KBM-7 (cell line): Measurements from ENCODE around the gene DSCAML1.
A peak's percentile ranks its signal among the peaks of the same experiment; 100 is the strongest.

Source experiments
- DNase-seq: peaks from one replicate; pipeline ENCODE4 v3.0.0-alpha.2; 2015
- in situ Hi-C: fragments of 300-500 bp; cut with MboI; formaldehyde crosslinking; loops from 2 replicates; pipeline ENCODE4 v1.14.3; 2020; ENCODE audit warnings: low sequenced_read_pairs, low pct_unique_long_range_greater_than_20kb, mixed read lengths

Gene DSCAML1, protein sequence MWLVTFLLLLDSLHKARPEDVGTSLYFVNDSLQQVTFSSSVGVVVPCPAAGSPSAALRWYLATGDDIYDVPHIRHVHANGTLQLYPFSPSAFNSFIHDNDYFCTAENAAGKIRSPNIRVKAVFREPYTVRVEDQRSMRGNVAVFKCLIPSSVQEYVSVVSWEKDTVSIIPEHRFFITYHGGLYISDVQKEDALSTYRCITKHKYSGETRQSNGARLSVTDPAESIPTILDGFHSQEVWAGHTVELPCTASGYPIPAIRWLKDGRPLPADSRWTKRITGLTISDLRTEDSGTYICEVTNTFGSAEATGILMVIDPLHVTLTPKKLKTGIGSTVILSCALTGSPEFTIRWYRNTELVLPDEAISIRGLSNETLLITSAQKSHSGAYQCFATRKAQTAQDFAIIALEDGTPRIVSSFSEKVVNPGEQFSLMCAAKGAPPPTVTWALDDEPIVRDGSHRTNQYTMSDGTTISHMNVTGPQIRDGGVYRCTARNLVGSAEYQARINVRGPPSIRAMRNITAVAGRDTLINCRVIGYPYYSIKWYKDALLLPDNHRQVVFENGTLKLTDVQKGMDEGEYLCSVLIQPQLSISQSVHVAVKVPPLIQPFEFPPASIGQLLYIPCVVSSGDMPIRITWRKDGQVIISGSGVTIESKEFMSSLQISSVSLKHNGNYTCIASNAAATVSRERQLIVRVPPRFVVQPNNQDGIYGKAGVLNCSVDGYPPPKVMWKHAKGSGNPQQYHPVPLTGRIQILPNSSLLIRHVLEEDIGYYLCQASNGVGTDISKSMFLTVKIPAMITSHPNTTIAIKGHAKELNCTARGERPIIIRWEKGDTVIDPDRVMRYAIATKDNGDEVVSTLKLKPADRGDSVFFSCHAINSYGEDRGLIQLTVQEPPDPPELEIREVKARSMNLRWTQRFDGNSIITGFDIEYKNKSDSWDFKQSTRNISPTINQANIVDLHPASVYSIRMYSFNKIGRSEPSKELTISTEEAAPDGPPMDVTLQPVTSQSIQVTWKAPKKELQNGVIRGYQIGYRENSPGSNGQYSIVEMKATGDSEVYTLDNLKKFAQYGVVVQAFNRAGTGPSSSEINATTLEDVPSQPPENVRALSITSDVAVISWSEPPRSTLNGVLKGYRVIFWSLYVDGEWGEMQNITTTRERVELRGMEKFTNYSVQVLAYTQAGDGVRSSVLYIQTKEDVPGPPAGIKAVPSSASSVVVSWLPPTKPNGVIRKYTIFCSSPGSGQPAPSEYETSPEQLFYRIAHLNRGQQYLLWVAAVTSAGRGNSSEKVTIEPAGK (N-terminal part only)

DNA sequence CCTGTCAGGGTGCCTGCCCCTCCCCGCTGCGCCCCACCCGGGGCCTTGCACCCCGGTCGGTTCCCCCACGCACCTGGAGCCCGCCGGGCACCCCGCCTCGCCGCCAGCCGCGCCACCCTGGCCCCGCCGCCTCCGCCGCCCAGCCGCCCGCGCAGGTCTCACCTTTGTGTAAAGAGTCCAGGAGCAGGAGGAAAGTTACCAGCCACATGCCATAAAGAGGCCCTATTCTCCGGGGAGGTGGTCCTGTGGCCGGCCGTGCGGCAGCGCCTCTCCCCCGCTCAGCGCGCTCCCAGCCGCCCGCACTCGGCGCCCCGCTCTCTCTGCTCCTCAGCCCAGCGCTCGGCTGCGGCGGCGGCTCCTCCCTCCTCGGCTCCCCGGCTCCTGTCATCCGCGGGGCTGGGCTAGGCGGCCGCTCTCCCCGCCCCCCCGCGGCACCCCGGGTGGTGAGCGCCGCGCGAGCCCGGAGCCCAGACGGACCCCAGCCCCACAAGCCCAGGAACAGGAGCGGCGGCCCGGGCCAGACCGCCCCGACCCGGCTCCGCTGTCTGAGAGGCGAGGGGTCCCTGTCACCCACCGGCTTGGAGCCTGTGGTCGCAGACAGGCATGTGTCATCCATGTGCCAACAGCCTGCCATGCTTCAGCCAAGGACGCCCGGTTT, at the start of gene DSCAML1:
DSCAML1 (minus strand) TSS at position 345 of the 658 bp plus-strand sequence; CDS start at position 208, 137 bp downstream.
- in situ Hi-C loops = no loop called here

DNA sequence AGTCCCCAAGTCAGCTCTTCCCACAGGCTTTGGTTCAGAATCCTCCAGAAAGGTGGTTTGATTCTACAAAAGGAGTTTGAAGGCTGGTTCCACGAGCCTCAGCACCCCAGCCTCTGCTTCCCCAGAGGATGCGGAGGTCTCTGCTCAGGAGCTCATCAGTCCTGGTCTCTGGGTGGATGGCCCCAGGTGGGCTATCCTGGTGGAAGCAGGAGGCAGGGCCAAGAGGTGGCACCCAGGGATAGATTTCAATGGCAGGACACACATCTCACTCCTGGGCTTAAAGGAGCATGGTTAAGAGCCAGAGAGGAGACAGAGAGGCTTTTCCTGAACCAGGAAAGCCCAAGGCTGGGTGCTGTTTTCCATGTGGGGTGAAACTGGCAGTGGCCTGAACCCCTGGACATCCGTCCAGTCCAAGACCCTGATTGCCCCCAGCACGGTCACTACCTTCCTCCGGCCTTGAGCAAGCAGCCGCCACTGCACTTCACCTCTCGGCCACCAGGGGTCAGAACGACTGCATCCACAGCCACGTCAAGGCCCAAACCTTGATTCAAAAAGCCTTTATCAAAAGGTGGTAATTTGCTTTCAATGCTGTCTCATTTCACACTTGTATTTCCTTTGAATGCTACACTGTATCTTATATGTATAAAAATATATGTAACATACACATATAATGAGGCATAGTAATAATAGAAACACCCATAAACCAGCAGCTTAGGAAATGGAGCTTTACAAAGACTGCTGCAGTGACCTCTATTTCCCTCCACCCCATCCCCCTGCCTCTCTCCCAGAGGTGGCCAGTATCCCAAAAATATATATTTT, 46.9 kb upstream of the DSCAML1 start:
- in situ Hi-C loops = loop anchor here (25.0 kb wide), 1 partner anchor 218 kb away; no protein-coding TSS in a partner anchor
- DNase-seq = peak; percentile 72

More for the DNA sequence above, at the start of gene DSCAML1:
- DNase-seq = no peak

DNA sequence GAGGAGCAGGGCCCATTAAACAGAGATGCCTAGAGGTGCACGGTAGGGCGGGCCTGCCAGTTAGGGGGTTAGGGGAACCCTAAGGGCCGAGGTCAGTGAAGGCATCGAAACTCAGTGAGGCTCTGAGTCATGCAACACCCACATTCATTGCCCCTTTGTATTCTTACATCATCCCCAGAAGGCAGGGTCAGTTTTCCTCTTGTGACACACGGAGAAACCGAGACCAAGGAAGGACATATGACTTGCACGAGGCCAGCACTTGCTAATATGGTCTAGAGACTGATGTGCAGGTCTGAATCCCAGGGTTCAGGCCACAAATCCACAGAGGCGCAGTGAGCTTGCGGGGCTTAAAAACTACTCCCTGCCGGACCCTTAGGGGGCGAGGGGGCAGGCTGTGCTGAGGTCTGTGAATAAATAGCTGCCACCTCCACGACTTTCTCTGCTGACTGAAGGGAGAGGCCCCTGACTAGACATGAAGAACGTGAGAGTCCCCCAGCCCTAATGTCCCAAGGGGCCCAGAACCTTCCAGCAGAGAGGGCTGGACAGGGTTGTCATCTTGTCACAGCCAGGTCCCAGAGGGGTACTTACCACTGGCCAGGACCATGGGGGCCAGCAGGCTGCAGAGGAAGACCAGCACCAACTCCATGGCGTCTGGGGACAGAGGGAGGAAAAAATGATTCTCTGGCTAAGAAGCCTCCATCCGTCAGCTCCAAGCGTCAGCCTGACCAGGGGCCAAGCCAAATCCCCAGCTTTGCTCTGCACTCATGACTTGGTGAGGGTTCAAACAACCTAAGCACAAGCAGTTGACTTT, 45.3 kb upstream of the DSCAML1 start:
- in situ Hi-C loops = loop anchor here (25.0 kb wide), 1 partner anchor 220 kb away; no protein-coding TSS in a partner anchor

DNA sequence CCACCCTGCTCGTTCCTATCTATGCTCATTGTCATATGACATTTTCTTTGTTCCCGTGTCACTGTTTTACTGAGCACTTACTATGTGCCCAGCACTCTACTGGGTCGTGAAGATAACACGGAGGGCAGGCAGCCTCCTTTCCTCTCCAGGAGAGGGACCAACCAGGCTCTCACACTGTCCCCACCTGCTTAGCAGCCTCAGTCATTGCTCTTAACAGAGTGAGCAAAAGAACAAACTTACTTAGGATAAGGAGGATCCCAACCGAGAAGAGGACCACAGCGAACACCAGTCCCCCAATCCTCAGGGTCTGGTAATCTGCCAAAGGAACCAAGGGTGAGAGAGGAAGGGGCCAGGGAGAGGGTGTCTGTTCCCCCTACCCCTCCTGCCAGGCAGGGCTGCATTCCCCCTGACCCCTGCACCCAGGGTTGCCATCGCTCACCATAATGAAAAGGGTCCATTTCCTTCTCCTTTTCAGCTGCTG, 44.6 kb upstream of the DSCAML1 start:
- no peak for DNase-seq
- in situ Hi-C loops = loop anchor here (25.0 kb wide), 1 partner anchor 221 kb away; no protein-coding TSS in a partner anchor

More for the DNA sequence above, 45.3 kb upstream of the DSCAML1 start:
- no peak for DNase-seq

DNA sequence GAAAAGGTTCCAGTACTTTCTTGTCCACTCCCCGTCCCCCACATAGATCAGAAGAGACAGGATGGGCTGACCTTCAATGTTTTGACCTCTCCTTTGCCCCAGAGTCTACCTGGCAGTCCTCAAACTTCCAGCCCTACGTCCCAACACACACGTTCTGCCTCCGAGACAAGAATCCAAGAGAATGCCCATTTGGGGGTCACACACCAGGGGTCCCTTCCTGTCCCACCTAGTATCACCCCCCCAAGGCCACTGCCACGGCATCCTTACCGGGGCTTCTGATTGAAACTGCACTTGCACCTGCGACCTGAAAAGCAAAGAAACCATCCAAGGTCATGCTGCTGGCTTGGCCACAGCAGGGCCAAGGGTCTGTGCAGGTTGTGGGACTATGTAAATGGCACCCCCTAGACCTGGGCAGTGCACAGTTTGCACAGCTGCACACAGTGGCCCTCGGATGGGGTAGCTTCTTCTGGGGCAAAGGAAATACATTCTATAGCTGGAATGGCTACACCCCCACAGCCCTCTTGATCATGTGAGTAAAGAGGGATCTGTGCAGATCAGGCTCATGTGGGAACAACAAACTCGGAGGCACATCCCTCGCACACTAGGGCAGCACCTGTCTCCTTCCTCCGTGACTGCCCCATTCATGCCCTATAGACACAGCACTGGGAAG, 44.0 kb upstream of the DSCAML1 start:
- DNase-seq = no peak
- in situ Hi-C loops = loop anchor here (25.0 kb wide), 1 partner anchor 221 kb away; no protein-coding TSS in a partner anchor

DNA sequence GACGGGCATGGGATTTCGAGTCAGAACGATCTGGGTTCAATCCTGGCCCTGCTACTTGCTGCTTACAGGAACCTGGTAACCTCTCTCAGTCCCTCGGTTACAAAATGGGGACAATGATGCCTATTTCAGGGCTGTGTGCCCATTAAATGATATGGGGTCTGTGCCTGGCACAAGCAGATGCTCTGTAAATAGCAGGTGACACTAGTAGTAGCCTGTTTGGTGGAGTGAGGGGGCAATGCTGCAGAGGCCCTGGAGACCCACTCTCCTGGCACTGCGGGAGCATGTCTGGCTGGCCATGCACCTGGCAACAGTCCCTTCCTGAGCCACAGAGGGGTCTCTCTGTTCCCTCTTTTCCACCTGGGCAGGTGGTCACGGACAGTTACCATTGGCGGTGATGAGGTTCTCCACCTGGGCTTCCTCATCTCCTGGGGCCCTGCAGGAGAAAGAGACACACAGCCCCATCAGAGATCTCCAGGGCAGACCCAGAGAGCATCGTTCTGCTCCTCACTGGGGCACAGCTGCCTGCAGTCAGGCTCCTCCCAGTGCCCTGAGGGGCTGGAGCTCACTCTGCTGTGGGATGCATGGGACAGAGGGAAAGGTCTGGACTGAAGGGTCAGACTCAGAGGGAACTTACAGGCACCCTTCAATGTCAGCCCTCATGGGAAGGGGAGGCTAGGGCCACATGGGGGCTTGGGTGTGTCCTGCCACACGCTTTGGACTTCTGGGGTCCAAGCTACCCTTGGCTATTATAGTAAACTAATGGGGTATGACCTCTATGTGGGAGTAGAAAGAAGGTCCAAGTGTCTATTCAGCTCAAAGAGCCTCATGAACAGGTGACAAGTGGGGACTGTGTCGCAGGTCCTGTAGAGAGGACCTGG, 43.2 kb upstream of the DSCAML1 start:
- no peak for DNase-seq
- in situ Hi-C loops = loop anchor here (10.0 to 25.0 kb wide), 2 partner anchors 105 to 222 kb away; no protein-coding TSS in a partner anchor

DNA sequence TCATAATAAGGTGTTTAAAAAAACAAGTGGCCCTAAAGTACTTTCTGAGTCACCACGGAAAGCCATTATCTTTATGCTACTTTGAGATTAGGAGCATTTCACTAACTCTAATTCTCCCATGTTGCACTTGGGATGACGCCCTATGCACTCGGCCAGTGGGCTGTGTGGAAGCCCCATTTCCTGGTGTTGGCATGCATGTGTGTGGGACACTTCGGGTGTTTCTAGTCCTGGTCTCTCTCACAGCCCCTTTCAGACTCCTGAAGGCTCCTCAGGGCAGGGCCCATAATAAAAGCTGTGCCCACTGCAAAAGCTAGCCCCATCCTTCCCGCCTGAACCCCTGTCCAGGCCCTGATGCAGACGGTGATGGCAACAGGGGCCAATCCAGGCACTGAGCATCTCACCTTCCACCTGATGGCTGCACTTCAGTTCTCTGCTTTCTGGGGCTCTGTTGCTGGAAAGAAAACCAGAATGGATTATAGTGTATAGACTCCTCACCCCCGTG, 42.4 kb upstream of the DSCAML1 start:
- in situ Hi-C loops = loop anchor here (10.0 to 25.0 kb wide), 2 partner anchors 105 to 223 kb away; no protein-coding TSS in a partner anchor
- no peak for DNase-seq

DNA sequence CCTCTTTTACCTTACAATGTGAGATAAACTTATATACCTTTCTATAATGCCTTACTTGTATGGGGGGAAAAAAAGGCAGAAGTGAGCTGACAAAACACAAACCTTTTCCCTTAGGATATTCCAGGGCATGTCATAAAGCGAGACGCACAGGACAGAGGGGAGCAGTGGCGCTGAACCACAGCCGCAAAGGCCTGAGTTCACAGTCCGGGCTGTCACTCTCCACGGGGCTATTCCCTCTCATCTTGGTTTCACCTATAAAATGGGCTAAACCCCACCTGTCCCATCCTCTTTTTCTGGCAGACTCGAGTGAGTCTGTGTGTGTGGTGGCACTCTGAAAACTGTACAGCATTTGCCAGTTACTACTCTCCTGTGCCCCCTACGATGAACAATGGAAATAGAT, 41.9 kb upstream of the DSCAML1 start:
- no peak for DNase-seq
- in situ Hi-C loops = loop anchor here (10.0 to 25.0 kb wide), 2 partner anchors 106 to 223 kb away; no protein-coding TSS in a partner anchor

DNA sequence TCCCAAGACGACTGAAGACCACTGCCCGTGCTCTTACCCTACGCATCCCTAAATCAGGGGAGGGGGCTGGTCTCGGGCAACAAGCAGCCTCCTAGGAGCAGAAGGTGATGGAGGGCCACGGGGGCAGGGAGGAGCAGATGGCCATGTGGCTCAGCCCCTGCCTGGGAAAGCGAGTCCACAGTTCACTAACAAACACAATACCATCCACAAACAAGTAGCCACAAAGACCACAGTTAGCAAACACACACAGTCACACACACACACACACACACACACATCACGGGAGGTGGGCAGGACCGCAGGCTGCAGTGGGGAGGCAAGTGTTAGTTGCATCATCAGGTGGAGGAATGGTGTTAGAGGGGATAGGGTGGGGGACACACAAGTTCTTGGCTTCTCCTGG, 40.8 kb upstream of the DSCAML1 start:
- in situ Hi-C loops = loop anchor here (10.0 to 25.0 kb wide), 2 partner anchors 107 to 225 kb away; no protein-coding TSS in a partner anchor
- DNase-seq = no peak

DNA sequence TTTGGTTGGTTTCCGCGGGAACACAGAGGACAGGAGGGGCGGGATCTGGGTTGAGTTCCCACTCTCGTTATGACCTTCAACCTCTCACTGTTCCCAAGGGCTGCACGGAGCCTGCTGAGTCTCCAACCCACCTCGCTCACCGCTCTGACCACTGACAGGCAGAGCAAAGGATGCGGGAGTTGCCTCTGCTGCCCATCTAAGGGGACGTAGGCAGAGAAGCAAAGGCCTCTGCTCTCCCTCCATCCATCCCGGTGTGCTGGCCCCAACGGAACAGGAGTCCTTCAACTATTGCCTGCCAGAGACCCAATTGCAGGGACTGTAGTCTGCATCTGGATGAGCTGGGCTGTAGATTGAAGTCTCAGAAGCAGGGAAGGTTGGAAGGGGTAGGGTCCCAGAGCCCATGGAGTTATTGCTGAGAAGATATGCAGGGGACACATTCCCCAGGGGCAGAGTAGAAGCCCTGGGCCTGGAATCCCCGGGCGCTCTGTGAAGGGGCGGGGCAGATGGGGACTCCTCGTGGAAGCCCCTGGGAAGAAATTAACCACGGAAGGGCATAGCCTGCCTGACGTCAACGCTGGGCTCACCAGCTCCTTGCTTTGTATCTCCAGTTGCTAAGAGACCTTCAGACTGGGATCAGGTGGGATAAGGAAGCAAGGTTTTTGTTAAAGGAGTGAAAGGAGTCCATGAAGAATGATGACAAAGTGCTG, 40.2 kb upstream of the DSCAML1 start:
- DNase-seq = no peak
- in situ Hi-C loops = loop anchor here (10.0 to 25.0 kb wide), 2 partner anchors 108 to 225 kb away; no protein-coding TSS in a partner anchor

DNA sequence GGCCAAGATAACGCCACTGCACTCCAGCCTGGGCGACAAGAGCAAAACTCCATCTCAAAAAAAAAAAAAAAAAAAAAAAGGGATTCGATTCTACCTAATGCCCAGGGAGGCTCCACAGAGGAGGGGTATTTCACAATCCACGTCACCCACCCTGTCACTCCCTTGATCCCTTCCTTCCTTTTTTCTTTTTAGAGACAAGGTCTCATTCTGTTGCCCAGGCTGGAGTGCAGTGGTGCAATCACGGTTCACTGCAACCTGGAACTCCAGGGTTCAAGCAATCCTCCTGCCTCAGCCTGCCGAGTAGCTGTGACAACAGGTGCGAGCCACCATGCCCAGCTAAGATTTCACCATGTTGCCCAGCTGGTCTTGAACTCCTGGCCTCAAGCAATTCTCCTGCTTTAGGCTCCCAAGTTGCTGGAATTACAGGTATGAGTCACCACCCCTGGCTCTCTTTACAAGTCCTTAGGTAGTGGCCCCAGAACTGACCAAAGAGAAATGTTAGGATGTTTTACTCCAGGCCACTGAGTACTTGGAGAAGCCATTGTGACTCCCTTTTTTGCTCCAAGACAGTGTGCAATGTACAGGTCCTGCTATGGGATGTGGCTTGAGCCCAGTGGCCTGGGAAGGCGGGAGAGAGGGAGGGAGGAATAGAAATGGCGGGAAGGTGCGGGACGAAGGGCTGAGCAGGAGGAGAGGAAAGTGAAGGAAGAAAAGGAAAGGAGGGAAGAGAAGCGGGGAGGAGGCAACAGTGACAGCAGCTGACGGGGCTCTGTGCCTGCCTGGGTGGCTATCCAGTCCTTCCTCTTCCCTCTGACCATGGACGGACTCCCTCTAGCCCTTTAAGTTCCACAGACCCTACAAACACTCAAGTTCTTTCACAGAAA, 39.3 kb upstream of the DSCAML1 start:
- in situ Hi-C loops = loop anchor here (10.0 to 25.0 kb wide), 2 partner anchors 108 to 226 kb away; no protein-coding TSS in a partner anchor

DNA sequence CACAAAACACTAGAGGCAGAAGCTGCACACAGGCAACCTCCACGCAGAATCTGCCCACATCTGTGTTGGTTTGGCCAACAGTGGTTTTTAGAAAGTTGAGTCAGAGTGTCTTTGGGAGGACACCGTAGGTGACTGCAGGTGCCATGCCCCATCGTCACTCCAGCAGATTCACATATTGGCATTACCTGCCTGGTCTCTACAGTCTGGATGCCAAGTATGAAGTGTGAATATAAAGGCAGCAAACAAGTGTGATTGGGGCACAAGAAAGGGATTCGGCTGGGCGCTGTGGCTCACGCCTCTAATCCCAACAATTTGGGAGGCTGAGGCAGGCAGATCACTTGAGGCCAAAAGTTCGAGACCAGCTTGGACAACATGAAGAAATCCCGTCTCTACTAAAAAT, 38.6 kb upstream of the DSCAML1 start:
- in situ Hi-C loops = loop anchor here (10.0 to 25.0 kb wide), 2 partner anchors 109 to 227 kb away; no protein-coding TSS in a partner anchor

More for the DNA sequence above, 39.3 kb upstream of the DSCAML1 start:
- peak; percentile 68 for DNase-seq

DNA sequence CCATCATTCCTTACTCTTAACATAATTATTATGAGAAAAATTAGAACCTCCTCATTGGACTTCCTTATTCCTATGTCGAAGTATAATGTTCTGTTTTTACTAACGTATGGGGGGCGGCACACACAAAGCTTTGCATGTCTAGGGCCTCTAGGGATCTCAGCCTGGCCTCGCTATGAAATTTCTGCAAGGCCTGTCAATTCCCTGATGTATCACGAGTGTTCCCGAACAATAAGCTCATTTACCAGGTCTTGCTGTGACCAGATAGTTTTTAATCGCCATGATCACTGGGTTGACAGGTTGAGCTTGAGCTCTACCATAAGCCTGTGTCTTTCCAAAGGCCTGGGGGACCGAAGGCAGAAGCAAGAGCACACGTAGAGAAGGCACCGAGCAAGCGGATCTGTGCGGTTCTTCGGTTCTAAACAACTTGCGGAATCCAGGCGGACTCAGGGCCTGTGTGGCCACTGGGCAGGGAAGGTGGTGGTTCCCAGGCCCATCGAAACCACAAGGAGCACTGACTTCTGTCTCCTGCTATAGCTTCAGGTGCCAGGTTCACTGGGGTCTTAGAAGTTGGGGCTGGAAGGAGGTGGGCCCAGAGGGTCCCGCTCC, 37.9 kb upstream of the DSCAML1 start:
- in situ Hi-C loops = loop anchor here (10.0 to 25.0 kb wide), 2 partner anchors 110 to 227 kb away; no protein-coding TSS in a partner anchor

More for the DNA sequence above, 38.6 kb upstream of the DSCAML1 start:
- no peak for DNase-seq

More for the DNA sequence above, 37.9 kb upstream of the DSCAML1 start:
- no peak for DNase-seq
